Glomerular visceral epithelial cell (primary cell): ENCODE results near the gene BAHCC1.
"Not testable (repeated sequence)": the region's sequence is repeated elsewhere in the genome, so short reads cannot be mapped to it uniquely, and the experiment has no call there.

ENCODE experiments used
- DNase-seq: peaks from one replicate; pipeline ENCODE4 v3.0.0-alpha.2; 2016; ENCODE audit errors: extremely low spot score

BAHCC1 gene

DNA sequence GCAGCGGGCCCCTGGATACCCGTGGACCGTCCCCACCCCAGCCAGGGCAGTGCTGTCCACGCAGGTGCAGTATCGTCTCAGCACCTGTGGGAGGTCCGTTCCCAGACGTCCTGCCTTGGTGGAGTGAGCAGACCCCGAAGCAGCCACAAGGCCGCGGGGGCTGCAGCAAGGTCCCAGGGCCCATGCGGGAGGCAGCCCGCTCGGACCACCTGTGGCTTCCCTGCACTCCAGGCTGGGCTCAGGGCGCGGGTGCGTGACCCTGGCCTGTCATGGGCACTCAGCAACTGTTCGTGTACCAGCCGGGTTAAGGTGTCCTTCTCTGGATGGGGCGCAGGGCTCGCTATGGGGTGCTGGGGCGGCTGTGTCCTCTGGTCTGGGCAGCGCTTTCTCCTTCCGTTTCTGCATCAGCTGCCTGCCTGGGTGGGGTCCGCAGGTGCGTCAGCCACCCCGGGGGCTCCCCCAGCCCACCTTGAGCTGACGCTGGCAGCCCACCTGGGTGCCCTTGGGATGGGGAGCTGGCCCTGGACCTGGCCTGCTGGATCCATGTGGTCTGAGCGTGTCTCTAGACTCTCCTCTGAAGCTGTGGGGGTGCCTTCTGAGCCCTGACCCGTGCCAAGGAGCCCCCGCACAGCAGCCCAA lies 18.4 kb downstream of the BAHCC1 start:
- no peak for DNase-seq

DNA sequence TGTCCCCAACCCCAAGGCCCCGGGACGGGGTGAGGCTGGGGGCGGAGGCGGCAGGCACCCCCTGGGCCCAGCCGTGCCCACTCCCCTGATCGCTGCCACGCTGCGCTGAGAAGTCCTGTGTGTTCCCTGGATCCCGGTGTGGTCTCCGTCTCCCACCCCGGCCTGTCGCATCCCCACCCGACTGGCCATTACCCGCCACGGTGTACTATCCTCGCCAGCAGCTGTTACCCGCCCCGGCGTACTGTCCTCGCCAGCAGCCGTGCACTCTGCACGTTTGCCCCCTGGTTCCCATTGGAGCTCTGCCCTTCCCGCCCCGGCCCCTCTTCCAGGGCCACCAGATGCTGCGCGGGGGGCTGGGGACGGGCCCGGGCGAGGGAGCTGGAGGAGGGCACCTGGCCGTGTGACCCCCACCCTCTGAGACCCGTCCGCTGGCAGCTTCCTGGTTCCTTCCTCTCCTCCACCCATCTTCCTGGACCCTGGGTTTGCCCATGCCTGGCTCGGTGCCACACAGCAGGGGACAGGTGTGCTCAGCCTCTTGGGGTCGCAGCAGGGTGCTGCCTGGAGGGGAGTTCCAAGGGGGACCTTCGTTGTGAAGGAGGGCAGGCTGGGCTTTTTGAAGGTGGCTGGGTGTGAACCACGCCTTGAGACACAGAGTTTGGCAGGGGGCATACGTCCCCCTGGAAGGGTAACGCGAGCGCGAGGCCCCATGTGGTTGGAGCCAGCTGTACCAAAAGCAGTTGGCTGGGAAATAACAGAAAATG lies 19.7 kb downstream of the BAHCC1 start:
- no peak for DNase-seq

DNA sequence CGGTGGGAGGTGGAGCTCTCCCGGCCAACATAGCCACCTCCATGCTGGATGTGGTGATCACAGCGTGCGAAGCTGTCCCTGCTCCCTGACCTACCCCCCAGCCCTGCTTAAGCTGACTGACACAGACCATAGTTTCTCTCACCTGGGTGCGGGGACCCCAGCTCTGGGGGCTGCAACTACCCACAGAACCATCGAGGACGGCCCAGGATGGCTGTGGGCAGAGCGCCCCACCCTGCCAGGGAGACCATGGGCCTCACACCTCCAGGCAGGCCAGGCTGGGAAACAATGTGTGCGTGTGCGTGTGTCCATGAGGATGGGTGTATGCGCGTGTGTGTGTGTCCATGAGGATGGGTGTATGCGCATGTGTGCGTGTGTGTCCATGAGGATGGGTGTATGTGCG lies 20.4 kb downstream of the BAHCC1 start:
- no peak for DNase-seq

DNA sequence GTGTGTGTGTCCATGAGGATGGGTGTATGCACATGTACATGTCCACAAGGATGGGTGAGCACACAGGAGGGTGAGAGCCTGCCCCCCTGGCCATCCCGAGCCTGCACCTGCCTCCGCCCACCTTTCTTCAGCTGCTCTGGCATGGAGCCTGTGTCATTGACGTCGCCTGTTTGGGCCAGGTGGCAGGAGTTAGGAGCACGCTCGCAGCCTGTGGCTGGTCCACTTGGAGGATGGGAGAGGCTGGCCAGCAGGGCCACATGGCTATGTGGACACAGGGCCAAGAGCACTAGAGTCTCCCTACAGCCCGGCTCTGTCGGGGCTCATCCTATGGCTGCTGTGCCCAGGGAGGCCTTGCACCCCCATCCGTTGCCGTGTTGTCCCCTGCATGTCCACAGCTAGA lies 21.4 kb downstream of the BAHCC1 start:
- DNase-seq, result no peak

DNA sequence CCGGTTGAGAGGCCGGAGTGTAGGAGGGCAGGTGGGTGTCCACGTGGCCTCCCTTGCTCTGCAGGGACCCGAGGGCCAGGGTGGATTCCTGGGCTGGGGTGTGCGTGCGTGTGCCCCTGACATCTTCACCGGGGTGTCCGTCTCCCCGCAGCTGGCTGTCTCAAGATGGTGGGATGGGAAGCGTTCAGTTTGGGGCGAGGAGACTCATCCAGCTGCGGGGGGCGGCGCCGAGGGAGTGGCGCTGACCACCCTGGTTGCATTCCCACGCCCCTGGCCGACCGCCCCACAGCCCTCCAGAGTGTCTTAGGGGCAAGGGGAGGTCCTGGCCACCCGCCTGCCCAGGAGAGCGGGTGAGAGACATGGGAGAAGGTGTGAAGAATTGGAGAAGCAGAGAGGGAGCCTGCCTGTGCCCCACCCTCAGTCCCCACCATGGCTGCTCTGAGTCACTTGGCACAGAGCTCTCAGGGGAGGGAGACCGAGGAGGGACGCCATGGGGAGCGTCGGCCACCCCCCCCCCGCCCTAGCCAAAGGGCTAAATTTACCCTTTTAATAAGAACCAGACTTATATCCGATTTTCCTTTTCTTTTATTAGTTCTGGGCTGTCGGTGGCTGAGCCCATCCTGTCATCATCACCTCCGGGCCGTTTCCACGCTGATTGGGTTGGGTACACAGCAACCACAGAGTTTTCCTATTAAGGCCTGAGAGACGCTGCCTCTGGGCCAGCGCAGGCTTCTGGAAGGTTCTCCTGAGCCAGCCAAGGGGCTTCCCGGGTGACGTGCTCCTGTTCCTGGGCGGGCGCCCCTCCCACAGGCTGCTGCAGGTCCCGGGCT lies 22.0 kb downstream of the BAHCC1 start:
- DNase-seq, result no peak

DNA sequence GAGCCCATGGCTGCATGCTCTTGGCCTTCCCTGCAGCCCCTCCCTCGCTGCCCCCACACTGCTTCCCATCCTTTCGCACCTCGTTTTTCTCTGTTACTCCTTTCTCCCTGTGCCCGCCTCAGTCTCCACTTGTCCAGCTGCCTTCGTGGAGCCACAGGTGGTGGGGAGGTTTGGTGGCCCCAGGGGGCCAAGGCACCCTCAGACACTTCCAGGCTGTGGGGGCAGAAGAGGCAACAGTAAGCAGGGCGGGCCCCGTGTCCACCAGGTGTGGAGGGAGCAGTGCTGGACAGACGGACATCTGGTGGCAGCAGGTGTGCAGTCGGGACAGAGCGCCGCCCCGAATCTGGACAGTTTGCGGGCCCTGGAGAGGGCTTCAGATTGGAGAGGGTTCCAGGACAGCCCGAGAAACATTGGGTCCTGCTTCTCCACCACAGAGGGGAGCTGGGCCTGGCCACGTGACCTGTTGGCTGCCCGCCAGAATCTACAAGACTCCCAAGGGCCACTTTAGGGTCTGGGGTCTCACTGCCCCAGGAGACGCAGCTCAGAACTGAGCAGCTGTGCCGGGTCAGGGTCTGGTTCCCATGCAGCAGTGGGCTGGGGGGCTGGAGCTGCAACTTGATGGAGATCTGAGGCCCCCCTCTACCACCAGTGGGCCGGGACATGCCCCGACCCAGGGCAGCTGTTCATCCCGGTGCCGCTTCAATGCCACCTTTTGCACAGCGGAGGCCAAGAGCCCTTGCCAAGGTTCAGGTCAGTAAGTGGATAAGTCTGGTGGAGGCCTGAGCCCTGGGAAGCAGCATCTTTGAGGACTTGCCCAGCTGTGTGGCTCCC lies 22.8 kb downstream of the BAHCC1 start:
- no peak for DNase-seq

DNA sequence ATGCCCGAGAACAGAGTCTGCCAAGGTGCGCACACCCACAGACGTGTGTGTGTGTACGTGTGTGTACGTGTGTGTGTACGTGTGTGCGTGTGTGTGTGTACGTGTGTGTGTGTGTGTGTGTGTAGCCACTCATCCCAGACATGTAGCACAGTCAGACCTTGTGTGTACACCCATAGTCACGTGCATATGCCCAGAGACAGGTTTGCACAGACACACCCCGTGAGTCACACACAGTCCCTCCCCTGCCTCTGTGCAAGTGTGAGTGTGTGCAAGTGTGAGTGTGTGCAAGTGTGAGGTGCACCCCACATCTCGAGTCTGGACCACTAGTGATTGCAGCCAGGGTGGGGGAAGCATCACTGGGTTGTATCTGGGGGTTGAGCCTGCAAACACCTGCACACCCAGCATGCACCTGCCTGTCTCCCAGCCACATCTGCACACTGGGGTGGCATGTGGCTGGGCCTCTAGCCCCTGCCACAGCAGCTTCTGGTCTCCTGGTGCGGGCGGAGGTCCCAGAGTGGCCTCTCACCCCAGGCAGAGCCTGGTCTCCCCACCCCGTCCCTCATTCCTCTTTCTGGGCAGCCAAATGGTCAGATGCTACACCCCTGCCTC lies 23.6 kb downstream of the BAHCC1 start:
- DNase-seq, result no peak

DNA sequence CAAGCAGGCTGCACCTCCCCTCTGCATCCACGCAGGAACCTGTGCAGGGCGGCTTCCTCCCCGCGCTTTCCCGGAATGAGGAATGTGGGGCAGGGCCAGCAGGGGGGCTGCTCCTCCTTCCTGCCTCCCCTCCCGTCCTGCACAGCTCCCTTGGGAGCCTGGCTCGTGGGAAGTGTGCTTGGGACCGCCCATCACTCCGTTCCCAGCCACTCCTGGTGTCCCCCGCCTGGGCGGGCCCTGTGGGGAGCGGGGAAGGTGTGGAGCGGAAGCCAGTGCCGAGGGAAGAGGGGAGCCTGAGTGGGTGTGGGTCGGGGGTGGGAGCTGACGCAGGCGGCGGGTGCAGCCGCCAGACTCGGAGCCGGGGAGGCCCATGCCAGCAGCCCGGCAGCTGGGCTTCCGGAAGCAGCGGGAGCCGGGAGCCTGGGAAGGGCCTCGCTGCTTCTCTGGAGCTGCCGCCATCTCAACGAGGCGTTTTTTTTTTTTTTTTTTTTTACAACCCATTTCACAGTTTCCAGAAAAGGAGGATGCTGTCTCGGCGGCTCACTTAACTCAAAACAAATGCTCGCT lies 24.1 kb downstream of the BAHCC1 start:
- peak; percentile 83 for DNase-seq

DNA sequence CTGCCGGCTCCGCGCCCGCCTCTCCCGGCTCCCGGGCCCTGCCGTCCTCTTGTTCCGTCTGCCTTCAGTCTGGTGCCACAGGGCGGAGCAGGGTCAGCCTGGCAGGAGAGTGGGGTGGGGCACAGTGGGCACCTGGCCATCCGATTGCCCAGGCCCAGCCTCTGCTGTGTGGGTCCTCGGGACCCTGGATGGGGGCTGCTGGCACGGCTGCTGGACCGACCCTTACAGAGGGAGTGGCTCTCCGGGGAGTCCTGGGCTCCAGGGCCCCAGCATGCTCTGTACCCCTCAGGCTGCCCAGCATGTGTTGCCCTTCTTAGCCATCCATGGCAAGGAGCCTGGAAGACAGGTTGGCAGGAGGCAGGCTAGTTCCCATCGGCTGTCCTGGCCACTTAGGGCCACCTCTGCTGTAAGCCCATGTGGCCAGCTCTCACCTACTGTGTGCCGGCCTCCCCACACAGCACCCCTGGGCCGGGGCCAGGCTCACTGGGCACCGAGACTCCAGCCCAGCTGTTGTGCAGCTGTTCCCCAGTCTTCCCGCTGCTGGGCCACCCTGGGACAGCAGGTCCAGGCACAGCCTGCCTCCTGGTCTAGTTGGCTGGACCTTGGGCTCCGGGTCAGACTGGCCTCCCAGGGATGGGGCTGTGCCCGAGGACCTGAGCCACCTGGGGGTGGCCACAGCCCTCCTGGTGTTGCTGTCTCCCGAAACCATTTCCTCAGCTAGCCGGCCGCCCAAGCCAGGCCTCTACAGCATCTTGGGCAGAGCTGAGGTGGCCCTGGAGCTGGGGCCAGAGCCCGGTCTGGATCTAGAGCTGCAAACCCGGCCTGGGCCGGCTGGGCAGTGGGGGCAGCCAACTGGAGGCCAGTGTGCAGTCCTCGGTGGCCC lies 24.9 kb downstream of the BAHCC1 start:
- DNase-seq, result no peak

DNA sequence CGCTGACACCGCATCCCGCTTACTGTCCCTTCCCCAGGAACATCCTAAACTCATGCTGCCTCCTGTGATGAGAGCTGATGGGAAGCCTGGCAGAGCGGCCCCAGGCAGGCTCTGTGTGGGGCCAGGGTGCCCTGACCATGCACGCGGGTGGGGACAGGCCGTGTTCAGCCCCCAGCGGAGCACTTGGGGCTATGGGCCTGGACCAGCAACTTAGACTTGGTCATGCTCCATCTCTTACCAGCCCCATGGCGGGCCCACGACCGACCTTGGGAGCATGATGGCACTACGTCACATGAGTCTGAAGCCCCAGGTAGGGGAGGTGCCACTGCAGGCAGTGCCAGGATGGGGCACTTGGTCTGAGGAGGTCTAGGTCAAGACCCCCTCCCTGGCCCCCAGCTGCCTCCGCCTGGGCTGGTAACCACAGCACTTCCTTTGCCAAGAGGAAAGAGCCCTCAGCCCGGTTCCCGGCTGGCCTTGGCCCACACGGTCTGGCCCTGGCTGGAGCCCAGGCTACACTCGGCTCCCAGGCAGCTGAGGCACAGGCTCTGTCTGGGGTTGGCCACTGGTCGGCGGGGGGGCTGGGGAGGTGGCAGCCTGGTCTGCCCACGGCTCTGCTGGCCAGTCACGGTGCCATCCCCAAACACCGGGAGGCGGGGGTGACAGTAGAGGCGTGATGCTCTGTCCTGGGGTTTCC lies 25.7 kb downstream of the BAHCC1 start:
- peak; percentile 62 for DNase-seq

DNA sequence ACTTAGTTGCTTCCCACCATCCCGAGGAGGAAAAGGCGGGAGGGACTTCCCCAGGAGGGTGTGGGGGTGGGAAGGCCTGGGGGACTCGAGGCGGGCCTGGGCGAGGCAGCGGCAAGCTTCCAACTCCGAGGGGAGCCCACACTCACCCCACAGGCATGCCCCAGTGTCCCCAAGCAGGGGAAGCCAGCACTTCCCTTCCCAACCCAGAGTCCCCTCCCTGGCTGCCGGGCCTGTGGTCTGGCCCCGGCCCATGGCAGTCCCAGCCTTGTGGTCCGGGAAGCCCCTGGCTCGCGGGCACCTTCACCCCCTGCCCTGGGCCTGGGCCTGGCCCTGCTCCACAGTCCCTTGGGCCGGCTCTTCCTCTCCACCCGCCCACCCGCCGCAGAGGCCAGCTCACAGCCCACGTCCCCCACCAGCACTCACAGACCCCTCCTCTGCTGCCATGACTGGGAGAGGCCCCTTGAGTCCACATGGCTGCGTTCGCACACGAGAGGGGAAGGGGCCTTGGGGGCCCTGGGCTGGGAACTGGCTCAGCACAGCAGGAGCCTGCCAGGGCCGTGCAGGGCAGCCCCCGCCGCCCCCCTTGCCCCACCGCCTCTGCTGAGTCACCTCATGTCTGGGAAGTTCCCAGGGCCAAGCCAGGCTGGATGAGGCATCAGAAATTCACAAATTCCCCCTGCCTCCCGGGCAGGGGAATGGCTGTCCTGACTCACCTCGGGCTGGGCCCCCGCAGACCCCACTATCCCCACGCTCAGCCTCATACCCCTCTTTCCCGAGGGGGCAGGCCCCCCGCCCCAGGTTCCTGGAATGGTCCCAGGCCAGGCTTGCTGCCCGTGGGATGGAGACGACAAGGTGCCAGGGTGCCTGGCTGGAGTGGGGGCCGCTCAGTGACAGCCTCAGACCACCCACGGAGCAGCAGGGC lies 27.8 kb downstream of the BAHCC1 start:
- DNase-seq, result peak; percentile 97

DNA sequence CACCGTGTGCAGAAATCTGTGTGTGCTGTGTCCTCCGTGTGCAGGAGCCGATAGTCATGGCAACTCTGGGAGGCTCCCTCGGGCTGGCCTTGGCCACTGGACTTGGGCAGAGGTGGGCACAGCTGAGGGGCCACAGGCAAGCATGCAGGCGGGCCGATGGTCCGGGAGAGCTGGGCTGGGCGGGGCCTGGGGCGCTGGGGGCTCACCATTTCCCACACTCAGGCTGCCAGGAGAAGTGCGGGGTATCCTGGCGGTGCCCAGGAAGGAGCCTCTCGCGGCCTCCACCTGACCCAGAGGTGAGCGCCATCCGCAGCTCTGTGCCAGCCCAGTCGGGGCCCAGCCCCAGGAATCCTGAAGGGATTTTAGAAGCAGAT lies 28.4 kb downstream of the BAHCC1 start:
- DNase-seq, result no peak

DNA sequence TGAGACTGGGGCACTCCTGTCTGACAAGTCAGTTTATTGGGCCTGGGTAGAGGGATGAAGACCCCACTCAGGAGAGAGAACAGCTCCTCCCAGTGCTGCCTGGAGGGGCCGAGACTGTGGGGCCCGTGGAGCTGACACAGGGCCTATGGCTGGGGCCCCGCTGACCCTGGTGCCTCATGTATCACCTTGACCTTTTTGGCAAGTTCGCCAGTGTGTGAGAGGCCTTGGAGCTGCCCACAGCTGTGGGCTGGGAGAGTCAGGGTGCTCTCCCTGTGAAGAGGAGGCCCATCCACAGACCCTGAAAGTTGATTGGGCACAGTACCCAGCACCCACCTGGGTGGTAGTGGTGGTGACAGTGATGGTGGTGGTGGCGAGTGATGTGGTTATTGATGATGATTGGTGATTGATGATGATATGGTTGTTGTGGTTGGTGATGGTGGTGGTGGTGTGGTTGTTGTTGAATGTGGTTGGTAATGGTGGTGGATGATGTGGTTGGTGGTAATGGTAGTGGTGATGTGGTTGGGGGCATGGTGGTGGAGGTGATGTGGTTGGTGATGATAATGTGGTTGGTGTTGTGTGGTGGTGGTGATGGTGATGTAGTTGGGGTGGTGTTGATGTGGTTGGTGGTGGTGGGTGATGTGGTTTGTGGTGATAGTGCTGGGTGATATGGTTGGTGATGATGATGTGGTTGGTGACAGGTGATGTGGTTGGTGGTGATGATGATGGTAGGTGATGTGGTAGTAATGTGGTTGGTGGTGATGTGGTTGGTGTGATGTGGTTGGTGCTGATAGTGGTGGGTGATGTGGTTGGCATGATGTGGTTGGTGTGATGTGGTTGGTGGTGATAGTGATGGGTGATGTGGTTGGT lies 29.1 kb downstream of the BAHCC1 start:
- peak; percentile 25 for DNase-seq

DNA sequence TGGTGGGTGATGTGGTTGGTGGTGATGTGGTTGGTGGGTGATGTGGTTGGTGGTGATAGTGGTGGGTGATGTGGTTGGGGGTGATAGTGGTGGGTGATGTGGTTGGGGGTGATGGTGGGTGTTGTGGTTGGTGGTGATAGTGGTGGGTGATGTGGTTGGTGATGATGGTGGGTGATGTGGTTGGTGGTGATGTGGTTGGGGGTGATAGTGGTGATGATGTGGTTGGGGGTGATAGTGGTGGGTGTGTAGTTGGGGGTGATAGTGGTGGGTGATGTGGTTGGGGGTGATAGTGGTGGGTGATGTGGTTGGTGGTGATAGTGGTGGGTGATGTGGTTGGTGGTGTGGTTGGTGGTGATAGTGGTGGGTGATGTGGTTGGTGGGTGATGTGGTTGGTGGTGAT lies 29.8 kb downstream of the BAHCC1 start:
- DNase-seq, result not testable (repeated sequence)

DNA sequence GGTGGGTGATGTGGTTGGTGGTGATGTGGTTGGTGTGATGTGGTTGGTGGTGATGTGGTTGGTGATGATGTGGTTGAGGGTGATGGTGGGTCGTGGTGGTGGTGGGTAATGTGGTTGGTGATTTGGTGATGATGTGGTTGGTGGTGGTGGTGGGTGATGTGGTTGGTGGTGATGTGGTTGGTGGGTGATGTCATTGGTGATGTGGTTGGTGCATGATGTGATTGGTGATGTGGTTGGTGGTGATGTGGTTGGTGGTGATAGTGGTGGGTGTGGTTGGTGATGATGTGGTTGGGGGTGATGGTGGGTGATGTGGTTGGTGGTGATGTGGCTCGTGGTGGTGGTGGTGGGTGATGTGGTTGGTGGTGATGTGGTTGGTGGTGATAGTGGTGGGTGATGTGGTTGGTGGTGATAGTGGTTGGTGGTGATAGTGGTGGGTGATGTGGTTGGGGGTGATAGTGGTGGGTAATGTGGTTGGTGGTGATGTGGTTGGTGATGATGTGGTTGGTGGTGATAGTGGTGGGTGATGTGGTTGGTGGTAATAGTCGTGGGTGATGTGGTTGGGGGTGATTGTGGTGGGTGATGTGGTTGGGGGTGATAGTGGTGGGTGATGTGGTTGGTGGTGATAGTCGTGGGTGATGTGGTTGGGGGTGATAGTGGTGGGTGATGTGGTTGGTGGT lies 30.6 kb downstream of the BAHCC1 start:
- DNase-seq, result not testable (repeated sequence)

DNA sequence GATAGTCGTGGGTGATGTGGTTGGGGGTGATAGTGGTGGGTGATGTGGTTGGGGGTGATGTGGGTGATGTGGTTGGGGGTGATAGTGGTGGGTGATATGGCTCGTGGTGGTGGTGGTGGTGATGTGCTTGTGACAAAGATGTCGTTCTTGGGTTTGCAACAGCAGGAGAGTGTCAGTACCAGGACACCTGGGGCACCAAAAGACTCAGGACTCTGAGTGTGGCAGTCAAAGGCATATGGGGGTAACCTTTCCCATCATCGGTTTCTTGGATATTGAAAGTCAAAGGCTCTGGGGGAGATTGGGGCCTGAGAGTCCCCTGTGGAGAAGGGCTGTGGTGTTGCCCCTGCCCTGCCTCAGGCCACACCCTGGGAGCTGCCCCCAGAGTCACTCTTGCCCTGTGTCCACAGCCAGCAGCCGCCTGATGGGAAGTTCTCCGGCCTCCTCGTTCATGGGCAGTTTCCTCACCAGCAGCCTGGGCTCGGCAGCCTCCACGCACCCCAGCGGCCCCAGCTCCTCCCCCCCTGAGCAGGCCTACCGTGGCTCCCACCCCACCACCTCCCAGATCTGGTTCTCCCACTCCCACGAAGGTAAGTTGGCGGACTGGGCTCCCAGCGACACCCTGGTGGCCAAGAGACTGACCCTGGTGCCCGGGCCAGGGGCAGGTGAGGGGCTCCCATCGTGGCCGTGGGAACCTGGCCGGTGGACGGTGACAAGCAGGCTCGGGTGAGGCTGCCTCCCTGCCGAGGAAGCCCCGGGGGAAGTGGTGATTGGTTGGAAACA lies 31.3 kb downstream of the BAHCC1 start:
- DNase-seq, result no peak
